Psoas muscle (tissue), 8 donors: ENCODE measurements around the gene NBL1. TPM values are rescaled to one million over a fixed set of nuclear protein-coding genes. Genes with fewer than 3 reads are reported as not detected.

ENCODE experiments used
- ATAC-seq, 4 donors: fragments of 200-7000 bp; cut with Tn5 transposase; one replicate each; pipeline ENCODE4 v1.9.1; 2020; ENCODE audit warnings: moderate library complexity in 3 of 4, mild to moderate bottlenecking in 2 of 4
- DNase-seq, 2 donors: peaks; one replicate each; pipeline ENCODE4 v3.0.0-alpha.2; 2020
- H3K27ac ChIP-seq: fragments of 200-600 bp; one replicate; pipeline ENCODE4 v1.8.0; 2022
- H3K27me3 ChIP-seq, 3 donors: fragments of 200-600 bp in 1 of 3; one replicate each; pipeline versions ENCODE4 v1.6.1 to v1.8.0; 2013 to 2022; ENCODE audit warnings: low read length in 2 of 3, mild to moderate bottlenecking in 2 of 3, moderate library complexity in 1 of 3; ENCODE audit not compliant: insufficient read depth in 3 of 3
- H3K36me3 ChIP-seq, 2 donors: fragments of 200-600 bp in 1 of 2; one replicate each; pipeline versions ENCODE4 v1.6.1 to v1.8.0; 2013 to 2022; ENCODE audit warnings: low read depth in 1 of 2, mild to moderate bottlenecking in 1 of 2, moderate library complexity in 1 of 2; ENCODE audit not compliant: insufficient read depth in 1 of 2
- H3K4me1 ChIP-seq: fragments of 200-600 bp; one replicate; pipeline ENCODE4 v1.8.0; 2022
- H3K4me3 ChIP-seq: fragments of 200-600 bp; one replicate; pipeline ENCODE4 v1.8.0; 2022; ENCODE audit warnings: mild to moderate bottlenecking
- H3K9me3 ChIP-seq: fragments of 200-600 bp; one replicate; pipeline ENCODE4 v1.8.0; 2022
- WGBS, 3 donors: extraction: QIAGEN DNeasy Blood & Tissue Kit; methylation state at CpG; one replicate each; pipeline versions ENCODE4 v1.1.6 to v1.1.7; 2013; 5-methylcytosine and 5-hydroxymethylcytosine counted together
- intact Hi-C, 2 donors: fragments of 100-400 bp; cut with DNase I; formaldehyde crosslinking; loops; one replicate each; pipeline versions ENCODE4 v1.11.0 to v1.14.2; 2022
- polyA plus RNA-seq, 3 donors: library from polyadenylated mRNA; stranded (reverse); fragments of 200-250 nt; gene quantifications; one replicate each; pipeline ENCODE4 v1.2.3, GENCODE V29; 2013
- total RNA-seq, 4 donors: library from RNA; stranded (reverse); fragmentation: NEBNext Ultra II Directional in 2 of 4; extraction: Animal tissue kit (Norgen Biotek cat#: 25700) in 2 of 4; gene quantifications; one replicate each; pipeline versions ENCODE4 v1.2.1 to v1.2.4, GENCODE V29; 2021 to 2023
- TF ChIP-seq, protein P1 (sequence below): fragments of 200-600 bp; IDR thresholded peaks from one replicate; pipeline ENCODE4 v1.8.0; 2022; ENCODE audit warnings: antibody characterized with exemption
- donor health status: healthy with polysubstance abuse.
- donor health status: DM: no; HTN: no; CAD: no; lungs with moderate emphysema.
- donor health status: Bipolar disorder and iron deficiency.
- donor health status: healthy.
- donor health status: DM: yes; HTN: yes; CAD: no.
- donor health status: DM: no; HTN: no; CAD: no.
- donor health status: DM: no; HTN: no; CAD: no.
- donor health status: DM: yes; HTN: yes; CAD: no.

Gene NBL1
- total and polyA plus RNA-seq, 7 donors = 11.8 to 22.8 (median 13.0) TPM

DNA sequence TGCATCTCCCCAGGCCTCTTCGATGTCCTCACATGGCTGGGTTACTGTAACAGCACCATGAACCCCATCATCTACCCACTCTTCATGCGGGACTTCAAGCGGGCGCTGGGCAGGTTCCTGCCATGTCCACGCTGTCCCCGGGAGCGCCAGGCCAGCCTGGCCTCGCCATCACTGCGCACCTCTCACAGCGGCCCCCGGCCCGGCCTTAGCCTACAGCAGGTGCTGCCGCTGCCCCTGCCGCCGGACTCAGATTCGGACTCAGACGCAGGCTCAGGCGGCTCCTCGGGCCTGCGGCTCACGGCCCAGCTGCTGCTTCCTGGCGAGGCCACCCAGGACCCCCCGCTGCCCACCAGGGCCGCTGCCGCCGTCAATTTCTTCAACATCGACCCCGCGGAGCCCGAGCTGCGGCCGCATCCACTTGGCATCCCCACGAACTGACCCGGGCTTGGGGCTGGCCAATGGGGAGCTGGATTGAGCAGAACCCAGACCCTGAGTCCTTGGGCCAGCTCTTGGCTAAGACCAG is 34.9 kb downstream of the NBL1 start:
- ATAC-seq = no peak
- H3K27ac ChIP-seq = no peak overlapping the region
- peaks cover 0 to 4% (median 0%) of the 10 kb centered on the region in 3 donors for H3K27me3 ChIP-seq
- WGBS, 3 donors = 88 to 92% (median 88%) methylated on average over 30 to 34 of the region's 34 CpGs
- H3K4me1 ChIP-seq = no peaks in the 10 kb centered on the region
- TF ChIP-seq, protein P1, sequence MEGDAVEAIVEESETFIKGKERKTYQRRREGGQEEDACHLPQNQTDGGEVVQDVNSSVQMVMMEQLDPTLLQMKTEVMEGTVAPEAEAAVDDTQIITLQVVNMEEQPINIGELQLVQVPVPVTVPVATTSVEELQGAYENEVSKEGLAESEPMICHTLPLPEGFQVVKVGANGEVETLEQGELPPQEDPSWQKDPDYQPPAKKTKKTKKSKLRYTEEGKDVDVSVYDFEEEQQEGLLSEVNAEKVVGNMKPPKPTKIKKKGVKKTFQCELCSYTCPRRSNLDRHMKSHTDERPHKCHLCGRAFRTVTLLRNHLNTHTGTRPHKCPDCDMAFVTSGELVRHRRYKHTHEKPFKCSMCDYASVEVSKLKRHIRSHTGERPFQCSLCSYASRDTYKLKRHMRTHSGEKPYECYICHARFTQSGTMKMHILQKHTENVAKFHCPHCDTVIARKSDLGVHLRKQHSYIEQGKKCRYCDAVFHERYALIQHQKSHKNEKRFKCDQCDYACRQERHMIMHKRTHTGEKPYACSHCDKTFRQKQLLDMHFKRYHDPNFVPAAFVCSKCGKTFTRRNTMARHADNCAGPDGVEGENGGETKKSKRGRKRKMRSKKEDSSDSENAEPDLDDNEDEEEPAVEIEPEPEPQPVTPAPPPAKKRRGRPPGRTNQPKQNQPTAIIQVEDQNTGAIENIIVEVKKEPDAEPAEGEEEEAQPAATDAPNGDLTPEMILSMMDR = no peak
- no peak overlapping the region for H3K4me3 ChIP-seq
- H3K9me3 ChIP-seq = no peaks in the 10 kb centered on the region
- no peak for DNase-seq
- no peaks in the 10 kb centered on the region for H3K36me3 ChIP-seq
- intact Hi-C loops = no loop called here

DNA sequence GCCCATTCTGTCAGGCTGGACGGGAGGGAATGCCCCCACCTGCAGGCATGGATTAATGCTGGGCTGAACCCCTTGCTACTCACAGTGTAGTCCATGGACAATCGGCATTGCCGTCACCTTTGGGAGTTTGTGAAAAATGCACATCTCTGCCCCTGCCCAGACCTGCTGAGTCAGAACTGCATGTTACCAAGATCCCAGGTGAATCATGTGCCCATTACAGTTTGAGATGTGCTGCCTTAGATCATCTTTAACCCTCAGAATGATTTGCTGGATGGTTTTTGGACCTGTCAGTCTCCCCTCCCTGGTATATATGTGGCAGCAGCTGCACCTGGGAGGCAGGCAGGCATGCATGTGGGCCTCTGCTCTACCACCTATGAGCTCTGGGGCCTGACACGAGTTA is 35.6 kb downstream of the NBL1 start:
- TF ChIP-seq, protein P1 = no peak
- Histone ChIP-seq H3K4me3 (no peak overlapping the region), H3K27ac (no peak overlapping the region), H3K4me1 (no peaks in the 10 kb centered on the region), H3K9me3 (no peaks in the 10 kb centered on the region), H3K36me3 (no peaks in the 10 kb centered on the region), H3K27me3 (peaks cover 0 to 4% (median 0%) of the 10 kb centered on the region in 3 donors)
- ATAC-seq (no peak), DNase-seq (no peak)
- intact Hi-C loops = no loop called here
- 73 to 84% (median 77%) methylated on average over 4 of the region's 4 CpGs for WGBS, 3 donors

DNA sequence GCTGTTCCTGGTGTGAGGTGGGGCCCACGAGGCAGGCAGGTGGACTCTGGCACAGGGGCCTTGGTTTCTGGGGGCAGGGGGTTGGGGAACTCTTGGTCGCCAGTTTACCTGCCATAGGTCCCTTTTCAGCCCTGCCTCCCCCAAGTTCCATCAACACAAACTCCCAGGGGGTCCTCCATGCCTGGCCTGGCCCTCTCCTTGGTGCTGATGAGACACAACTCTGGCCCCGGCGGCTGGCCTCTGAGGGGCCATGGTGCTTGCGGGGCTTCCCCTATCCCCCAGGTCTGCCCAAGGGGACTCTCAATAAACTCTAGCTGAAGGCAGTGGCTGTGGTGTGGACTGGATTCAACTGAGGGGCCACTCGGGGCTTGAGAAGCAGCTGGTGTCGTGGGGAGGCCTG is 36.5 kb downstream of the NBL1 start:
- no peak overlapping the region for H3K4me3 ChIP-seq
- WGBS, 3 donors = 71 to 79% (median 77%) methylated on average over 6 to 7 of the region's 7 CpGs
- DNase-seq (no peak), ATAC-seq (no peak)
- no peaks in the 10 kb centered on the region for H3K4me1 ChIP-seq
- H3K9me3 ChIP-seq = no peaks in the 10 kb centered on the region
- H3K27me3 ChIP-seq = peaks cover 0 to 4% (median 0%) of the 10 kb centered on the region in 3 donors
- TF ChIP-seq, protein P1 = no peak
- H3K27ac ChIP-seq = no peak overlapping the region
- no peaks in the 10 kb centered on the region for H3K36me3 ChIP-seq
- intact Hi-C loops = no loop called here

DNA sequence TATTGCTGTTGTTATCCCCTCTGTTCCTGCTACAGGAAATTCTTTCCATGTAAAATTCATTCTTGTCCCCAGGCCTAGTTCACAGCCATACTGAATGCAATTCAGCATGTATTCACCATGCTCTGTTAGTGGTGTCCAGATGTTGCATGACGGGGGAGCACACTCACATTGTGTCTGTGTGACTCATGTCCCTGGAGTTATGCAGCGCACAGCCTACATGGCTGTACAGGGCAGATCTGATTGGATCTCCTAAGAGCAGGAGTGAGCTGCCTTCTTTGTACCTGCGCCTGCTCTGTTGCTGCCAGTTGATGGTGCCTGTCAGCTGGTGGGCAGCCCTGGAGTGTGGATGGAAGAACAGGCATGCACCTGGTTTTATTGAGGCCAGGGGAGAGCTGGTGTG is 38.1 kb downstream of the NBL1 start:
- peaks cover 0 to 4% (median 0%) of the 10 kb centered on the region in 3 donors for H3K27me3 ChIP-seq
- DNase-seq (peak in 1 of 2 donors; percentile 17), ATAC-seq (no peak)
- H3K9me3 ChIP-seq = no peaks in the 10 kb centered on the region
- H3K27ac ChIP-seq = no peak overlapping the region
- H3K4me3 ChIP-seq = no peak overlapping the region
- 82 to 89% (median 89%) methylated on average over 3 of the region's 3 CpGs for WGBS, 3 donors
- H3K4me1 ChIP-seq = no peaks in the 10 kb centered on the region
- TF ChIP-seq, protein P1 = no peak
- H3K36me3 ChIP-seq = no peaks in the 10 kb centered on the region
- intact Hi-C loops = no loop called here

DNA sequence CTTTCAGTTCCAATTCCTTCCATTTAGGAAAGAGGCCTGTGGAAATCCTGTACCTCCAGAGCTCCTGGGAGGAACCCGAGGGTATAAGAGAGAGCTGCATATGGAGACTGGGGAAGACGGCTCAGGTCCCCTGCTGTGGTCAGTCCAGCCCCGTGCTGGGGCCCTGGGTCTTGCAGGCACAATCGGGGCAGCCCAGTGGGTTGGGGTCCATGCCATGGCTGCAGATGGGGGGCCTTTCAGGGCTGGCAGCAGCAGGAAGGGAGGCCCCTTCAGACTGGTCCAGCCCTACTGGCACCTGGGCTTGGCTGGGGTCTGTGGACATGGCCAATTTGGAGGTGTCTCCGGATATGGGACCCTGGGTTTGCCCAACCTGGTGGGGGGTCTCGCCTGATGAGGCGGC is 38.8 kb downstream of the NBL1 start:
- DNase-seq = no peak
- intact Hi-C loops = no loop called here

More for the DNA sequence above, 38.8 kb downstream of the NBL1 start:
- H3K27me3 ChIP-seq = peaks cover 0 to 4% (median 0%) of the 10 kb centered on the region in 3 donors
- H3K9me3 ChIP-seq = no peaks in the 10 kb centered on the region
- H3K36me3 ChIP-seq = no peaks in the 10 kb centered on the region
- H3K4me3 ChIP-seq = no peak overlapping the region
- TF ChIP-seq, protein P1 = no peak
- ATAC-seq = no peak
- 74 to 81% (median 75%) methylated on average over 6 to 7 of the region's 7 CpGs for WGBS, 3 donors
- H3K4me1 ChIP-seq = no peaks in the 10 kb centered on the region
- no peak overlapping the region for H3K27ac ChIP-seq
